SK-N-SH (cell line): ENCODE results near the gene NOS1. TPM values are rescaled to one million over a fixed set of nuclear protein-coding genes. Genes with fewer than 3 reads are reported as not detected.

Experiments
- CTCF ChIA-PET: fragments of 300-600, 350-600 bp; formaldehyde crosslinking; extraction: SDS; loops from one replicate; lab custom pipeline; 2021; lab: Yijun Ruan, JAX
- POLR2A ChIA-PET: fragments of 350-600 bp; sonication (Branson Sonifier 250); formaldehyde crosslinking; extraction: SDS; loops from one replicate; lab custom pipeline; 2020; ENCODE audit warnings: antibody characterized with exemption, inconsistent platforms; lab: Yijun Ruan, JAX
- DNase-seq: peaks from one replicate; pipeline ENCODE4 v3.0.0; 2012
- H2AFZ ChIP-seq: fragments of 200-600 bp; sonication (generic); 2 replicates; pipeline ENCODE4 v1.8.1; 2016; ENCODE audit warnings: antibody characterized with exemption, mild to moderate bottlenecking, low read depth
- H3F3A ChIP-seq: fragments of 200-600 bp; sonication (generic); replicated peaks from 2 replicates; pipeline ENCODE3; 2016; ENCODE audit warnings: antibody characterized with exemption, mild to moderate bottlenecking; ENCODE audit not compliant: insufficient read depth
- H3K27ac ChIP-seq, 2 experiments: fragments of 200-500 bp in 1 of 2; fragments of 200-600 bp in 1 of 2; sonication (Bioruptor generic) in 1 of 2; sonication (generic), shearing (Covaris generic) in 1 of 2; 2 replicates each; pipeline versions ENCODE4 v1.5.1 to v1.6.1; 2014 to 2016; ENCODE audit warnings: low read depth in 2 of 2, inconsistent platforms in 1 of 2, low read length in 1 of 2, mild to moderate bottlenecking in 1 of 2, mixed read lengths in 1 of 2
- H3K27me3 ChIP-seq: fragments of 200-600 bp; sonication (generic), shearing (Covaris generic); 2 replicates; pipeline ENCODE4 v1.6.1; 2016; ENCODE audit warnings: mixed run types; ENCODE audit not compliant: insufficient read depth
- H3K36me3 ChIP-seq, 2 experiments: fragments of 200-500 bp in 1 of 2; fragments of 200-600 bp in 1 of 2; sonication (Bioruptor generic) in 1 of 2; sonication (generic) in 1 of 2; replicated peaks in 1 of 2; 2 replicates each; pipeline versions ENCODE3 to v1.5.1; 2014 to 2016; ENCODE audit warnings: low read length in 1 of 2, mild to moderate bottlenecking in 1 of 2; ENCODE audit not compliant: insufficient read depth in 2 of 2, control insufficient read depth in 1 of 2
- H3K4me1 ChIP-seq, 2 experiments: fragments of 200-500 bp in 1 of 2; fragments of 200-600 bp in 1 of 2; sonication (Bioruptor generic) in 1 of 2; sonication (generic), shearing (Covaris generic) in 1 of 2; 2 replicates each; pipeline versions ENCODE4 v1.5.1 to v1.6.1; 2014 to 2016; ENCODE audit warnings: low read depth in 1 of 2, low read length in 1 of 2, mixed run types in 1 of 2; ENCODE audit not compliant: insufficient read depth in 2 of 2, control insufficient read depth in 1 of 2
- H3K4me2 ChIP-seq: fragments of 200-600 bp; sonication (generic), shearing (Covaris generic); 2 replicates; pipeline ENCODE4 v1.6.1; 2017; ENCODE audit warnings: mixed run types
- H3K4me3 ChIP-seq, 2 experiments: fragments of 200-500 bp in 1 of 2; fragments of 200-600 bp in 1 of 2; sonication (Bioruptor generic) in 1 of 2; sonication (generic), shearing (Covaris generic) in 1 of 2; 2 replicates each; pipeline versions ENCODE4 v1.5.1 to v1.8.1; 2014 to 2016; ENCODE audit warnings: low read depth in 2 of 2, inconsistent platforms in 1 of 2, low read length in 1 of 2, mild to moderate bottlenecking in 1 of 2, mixed read lengths in 1 of 2, moderate library complexity in 1 of 2
- H3K79me2 ChIP-seq: fragments of 200-600 bp; sonication (generic); 2 replicates; pipeline ENCODE4 v1.8.1; 2017; ENCODE audit warnings: mild to moderate bottlenecking; ENCODE audit not compliant: insufficient read depth
- H3K9ac ChIP-seq: fragments of 200-600 bp; sonication (generic); 2 replicates; pipeline ENCODE4 v1.6.1; 2017; ENCODE audit warnings: mixed run types
- H3K9me2 ChIP-seq: fragments of 200-600 bp; sonication (generic); 2 replicates; pipeline ENCODE4 v1.6.1; 2017; ENCODE audit warnings: mixed run types
- H3K9me3 ChIP-seq: fragments of 200-600 bp; sonication (generic); 2 replicates; pipeline ENCODE4 v1.6.1; 2017; ENCODE audit warnings: mixed run types, mild to moderate bottlenecking, moderate library complexity
- H4K20me1 ChIP-seq: fragments of 200-600 bp; sonication (generic); 2 replicates; pipeline ENCODE4 v1.6.1; 2017; ENCODE audit warnings: mild to moderate bottlenecking, mixed run types; ENCODE audit not compliant: insufficient read depth
- CHD2 ChIP-seq: fragments of 150-350 bp; IDR thresholded peaks from 2 replicates; pipeline ENCODE4 v1.6.1; 2018; ENCODE audit warnings: low read length; ENCODE audit not compliant: partially characterized antibody
- ELF1 ChIP-seq: IDR thresholded peaks from 2 replicates; pipeline ENCODE4 v1.4.0; 2012
- EP300 ChIP-seq, 2 experiments: IDR thresholded peaks; 2 replicates each; pipeline versions ENCODE4 v1.4.0 to v1.6.1; 2012; ENCODE audit warnings: borderline replicate concordance in 1 of 2, low read depth in 1 of 2, low read length in 1 of 2
- EZH2phosphoT487 ChIP-seq: fragments of 200-600 bp; sonication (generic); IDR thresholded peaks from 2 replicates; pipeline ENCODE4 v1.6.1; 2017; ENCODE audit warnings: low read depth, mixed run types, mild to moderate bottlenecking, antibody characterized with exemption, moderate library complexity, borderline replicate concordance
- FOSL2 ChIP-seq: IDR thresholded peaks from 2 replicates; pipeline ENCODE4 v1.4.0; 2012; ENCODE audit warnings: low read depth, mild to moderate bottlenecking, moderate library complexity, borderline replicate concordance
- GABPA ChIP-seq: IDR thresholded peaks from 2 replicates; pipeline ENCODE4 v1.4.0; 2012; ENCODE audit warnings: low read depth, mild to moderate bottlenecking
- GATA2 ChIP-seq: sonication (generic); formaldehyde crosslinking; IDR thresholded peaks from 2 replicates; pipeline ENCODE4 v1.5.0; 2020; ENCODE audit warnings: mild to moderate bottlenecking, missing genetic modification reagents
- JUND ChIP-seq: IDR thresholded peaks from 2 replicates; pipeline ENCODE4 v1.4.0; 2012
- MAX ChIP-seq: IDR thresholded peaks from 2 replicates; pipeline ENCODE4 v1.4.0; 2012; ENCODE audit warnings: low read depth
- MEF2A ChIP-seq: IDR thresholded peaks from 2 replicates; pipeline ENCODE4 v1.4.0; 2012; ENCODE audit warnings: low read depth, borderline replicate concordance
- NFIC ChIP-seq: IDR thresholded peaks from 2 replicates; pipeline ENCODE4 v1.4.0; 2012; ENCODE audit warnings: borderline replicate concordance
- POLR2AphosphoS5 ChIP-seq: IDR thresholded peaks from 2 replicates; pipeline ENCODE4 v1.6.1; 2012; ENCODE audit warnings: low read depth, low read length
- RAD21 ChIP-seq: IDR thresholded peaks from 2 replicates; pipeline ENCODE4 v1.6.1; 2012; ENCODE audit warnings: mild to moderate bottlenecking, low read length
- RCOR1 ChIP-seq: fragments of 150-350 bp; IDR thresholded peaks from 2 replicates; pipeline ENCODE4 v1.6.1; 2017; ENCODE audit warnings: antibody characterized with exemption, low read length
- SIN3A ChIP-seq: IDR thresholded peaks from 2 replicates; pipeline ENCODE4 v1.6.1; 2012; ENCODE audit warnings: low read depth, mild to moderate bottlenecking, low read length, moderate library complexity, borderline replicate concordance
- SMC3 ChIP-seq: IDR thresholded peaks from 2 replicates; pipeline ENCODE4 v1.6.1; 2012; ENCODE audit warnings: low read depth, low read length, improper control_type of control experiment
- TCF12 ChIP-seq: IDR thresholded peaks from 2 replicates; pipeline ENCODE4 v1.4.0; 2012
- USF1 ChIP-seq: IDR thresholded peaks from 2 replicates; pipeline ENCODE4 v1.4.0; 2012; ENCODE audit warnings: low read depth, borderline replicate concordance
- ZBTB33 ChIP-seq: IDR thresholded peaks from 2 replicates; pipeline ENCODE4 v1.4.0; 2012; ENCODE audit warnings: low read depth, borderline replicate concordance
- WGBS: methylation state at CpG from one replicate; pipeline ENCODE4 v1.1.6; 2017; ENCODE audit warnings: low lambda C conversion rate; 5-methylcytosine and 5-hydroxymethylcytosine counted together
- polyA plus RNA-seq, 3 experiments: library from polyadenylated mRNA; depleted of rRNA; stranded (reverse); fragments of >200 nt; gene quantifications; 2 replicates each; pipeline ENCODE4 v1.2.3, GENCODE V29; 2012
- TF ChIP-seq, protein P1 (sequence below): fragments of 200-600 bp; sonication (generic); IDR thresholded peaks from 2 replicates; pipeline ENCODE4 v1.6.1; 2017; ENCODE audit warnings: antibody characterized with exemption, mild to moderate bottlenecking, moderate library complexity

The NOS1 gene
- polyA plus RNA-seq, 1 of the 3 experiments (the other 2 are of a cell fraction), result 0.02 TPM

DNA sequence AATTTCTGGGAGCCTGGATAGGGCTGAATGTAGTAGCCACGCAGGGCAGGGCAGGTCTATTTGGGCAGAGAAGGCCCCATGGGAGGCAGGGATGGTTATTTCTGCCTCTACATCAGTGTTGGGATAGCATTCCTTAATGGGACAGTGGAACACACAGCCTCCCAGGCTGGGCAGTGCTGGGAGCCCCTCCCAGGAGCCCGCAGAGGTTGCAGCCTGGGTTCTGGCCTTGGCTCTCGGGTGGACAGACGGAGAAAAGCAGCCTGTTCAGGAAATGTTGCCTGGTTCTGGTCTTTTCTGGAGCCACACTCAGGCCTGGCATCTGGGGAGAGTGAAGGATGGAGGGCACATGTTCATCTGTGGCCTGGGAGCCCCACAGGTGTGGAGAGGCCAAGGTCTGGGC lies 479 bp upstream of the NOS1 start:
- POLR2A ChIA-PET, result no interaction called here
- Histone ChIP-seq H3K9me2 (no peaks in the 10 kb centered on the region), H3K4me2 (no peak overlapping the region), H3K9me3 (no peaks in the 10 kb centered on the region), H3K9ac (no peak overlapping the region), H3F3A (no peaks in the 10 kb centered on the region), H3K36me3 (no peaks in the 10 kb centered on the region), H3K4me1 (peaks cover 0 to 60% of the 10 kb centered on the region in 2 experiments; a peak in 2 of 4 replicates), H4K20me1 (no peaks in the 10 kb centered on the region), H3K27me3 (peaks cover 25% of the 10 kb centered on the region), H3K4me3 (no peak overlapping the region; a peak in 1 of 4 replicates), H2AFZ (no peak overlapping the region), H3K27ac (peak overlapping the region in 1 of 2 experiments; percentile 41; a peak in 1 of 4 replicates), H3K79me2 (no peaks in the 10 kb centered on the region)
- WGBS, result 38% methylated on average over 3 of the region's 4 CpGs
- peak; percentile 46 for DNase-seq
- CTCF ChIA-PET, result interaction anchor here (0.6 to 8.0 kb wide), 4 partner anchors 128 to 488 kb away, joined by 3 to 87 read pairs (median 14); no protein-coding TSS in a partner anchor
- TF ChIP-seq CHD2 (no peak), FOSL2 (no peak), JUND (no peak), NFIC (no peak), MEF2A (no peak)

GRCh38 chr12:117360551-117361346 lies 677 bp downstream of the NOS1 start:
- Histone ChIP-seq H3K27me3 (peaks cover 25% of the 10 kb centered on the region), H4K20me1 (no peaks in the 10 kb centered on the region), H3K79me2 (no peaks in the 10 kb centered on the region), H3K4me1 (peaks cover 0 to 53% of the 10 kb centered on the region in 2 experiments; a peak in 2 of 4 replicates), H3K36me3 (no peaks in the 10 kb centered on the region), H3F3A (no peaks in the 10 kb centered on the region), H3K9ac (no peak overlapping the region), H2AFZ (no peak overlapping the region), H3K27ac (peak overlapping the region in 1 of 2 experiments; percentile 58; a peak in 1 of 4 replicates), H3K4me2 (peak overlapping the region; percentile 57; the same call in 1 of the 2 replicates), H3K9me3 (no peaks in the 10 kb centered on the region), H3K4me3 (peak overlapping the region in 1 of 2 experiments; percentile 47; a peak in 3 of 4 replicates), H3K9me2 (no peaks in the 10 kb centered on the region)
- ChIA-PET CTCF (interaction anchor here (1.1 to 6.2 kb wide), 5 partner anchors 9 to 496 kb away, joined by 3 to 26 read pairs (median 6); no protein-coding TSS in a partner anchor), POLR2A (interaction anchor here (0.7 kb wide), 2 partner anchors 11 to 477 kb away, joined by 3 to 4 read pairs; no protein-coding TSS in a partner anchor)
- DNase-seq, result peak; percentile 71
- TF ChIP-seq ELF1, result no peak
- no peak for TF ChIP-seq SIN3A
- no peak for TF ChIP-seq MEF2A
- no peak for TF ChIP-seq ZBTB33
- TF ChIP-seq USF1, result no peak
- no peak for TF ChIP-seq FOSL2
- no peak for TF ChIP-seq GATA2 (CRISPR knock-in tag)
- TF ChIP-seq, protein P1, sequence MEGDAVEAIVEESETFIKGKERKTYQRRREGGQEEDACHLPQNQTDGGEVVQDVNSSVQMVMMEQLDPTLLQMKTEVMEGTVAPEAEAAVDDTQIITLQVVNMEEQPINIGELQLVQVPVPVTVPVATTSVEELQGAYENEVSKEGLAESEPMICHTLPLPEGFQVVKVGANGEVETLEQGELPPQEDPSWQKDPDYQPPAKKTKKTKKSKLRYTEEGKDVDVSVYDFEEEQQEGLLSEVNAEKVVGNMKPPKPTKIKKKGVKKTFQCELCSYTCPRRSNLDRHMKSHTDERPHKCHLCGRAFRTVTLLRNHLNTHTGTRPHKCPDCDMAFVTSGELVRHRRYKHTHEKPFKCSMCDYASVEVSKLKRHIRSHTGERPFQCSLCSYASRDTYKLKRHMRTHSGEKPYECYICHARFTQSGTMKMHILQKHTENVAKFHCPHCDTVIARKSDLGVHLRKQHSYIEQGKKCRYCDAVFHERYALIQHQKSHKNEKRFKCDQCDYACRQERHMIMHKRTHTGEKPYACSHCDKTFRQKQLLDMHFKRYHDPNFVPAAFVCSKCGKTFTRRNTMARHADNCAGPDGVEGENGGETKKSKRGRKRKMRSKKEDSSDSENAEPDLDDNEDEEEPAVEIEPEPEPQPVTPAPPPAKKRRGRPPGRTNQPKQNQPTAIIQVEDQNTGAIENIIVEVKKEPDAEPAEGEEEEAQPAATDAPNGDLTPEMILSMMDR, result no peak
- TF ChIP-seq NFIC, result no peak
- TF ChIP-seq MAX, result no peak
- TF ChIP-seq EP300 (IDR thresholded peaks at IDR 0.05; ENCODE audit: borderline replicate concordance in 1 of 2, low read depth in 1 of 2, low read length in 1 of 2), result no peak
- no peak for TF ChIP-seq JUND
- no peak for TF ChIP-seq POLR2AphosphoS5
- no peak for TF ChIP-seq RCOR1
- no peak for TF ChIP-seq SMC3
- no peak for TF ChIP-seq EZH2phosphoT487
- no peak for TF ChIP-seq CHD2
- TF ChIP-seq RAD21, result no peak
- no peak for TF ChIP-seq GABPA
- TF ChIP-seq TCF12, result no peak
- WGBS, result 3% methylated on average over 6 of the region's 91 CpGs
